HepG2 (cell line): Measurements from ENCODE around the gene SLC34A3.

Experiments used
- BHLHE40 ChIP-seq: IDR thresholded peaks from 2 replicates; pipeline ENCODE4 v1.6.1; 2011; ENCODE audit warnings: low read length, improper control_type of control experiment
- EZH2 ChIP-seq: conservative IDR thresholded peaks from 2 replicates; pipeline ENCODE4 v1.6.1; 2012; ENCODE audit warnings: mild to moderate bottlenecking, low read depth, low read length, moderate library complexity
- MAX ChIP-seq: IDR thresholded peaks from 2 replicates; pipeline ENCODE4 v1.6.1; 2012; ENCODE audit warnings: inconsistent platforms
- RARG ChIP-seq: sonication (generic); formaldehyde crosslinking; IDR thresholded peaks from 2 replicates; pipeline ENCODE4 v1.4.0; 2020; ENCODE audit warnings: low read depth, mild to moderate bottlenecking, missing genetic modification reagents
- USF2 ChIP-seq, 2 experiments: sonication (generic) in 1 of 2; formaldehyde crosslinking in 1 of 2; IDR thresholded peaks; 2 replicates each; pipeline versions ENCODE4 v1.5.1 to v1.6.1; 2011 to 2020; ENCODE audit warnings: borderline replicate concordance in 1 of 2, low read depth in 1 of 2, low read length in 1 of 2, mild to moderate bottlenecking in 1 of 2, missing genetic modification reagents in 1 of 2, moderate library complexity in 1 of 2
- ZNF296 ChIP-seq: sonication (generic); formaldehyde crosslinking; conservative IDR thresholded peaks from 2 replicates; pipeline ENCODE4 v1.5.0; 2020; ENCODE audit warnings: mild to moderate bottlenecking, missing genetic modification reagents

GRCh38 chr9:137276473-137277328, 46.0 kb downstream of the SLC34A3 start:
- peak; percentile 79 for TF ChIP-seq MAX
- TF ChIP-seq EZH2, result no peak
- 0 out of 2 replicates have a peak, but pooled peaks have one; percentile 16 for TF ChIP-seq BHLHE40
- TF ChIP-seq USF2 (IDR thresholded peaks at IDR 0.05; ENCODE audit: low read depth, low read length), result no peak
- no peak for TF ChIP-seq USF2 (CRISPR knock-in tag; IDR thresholded peaks at IDR 0.05; ENCODE audit: borderline replicate concordance)
- TF ChIP-seq ZNF296 (CRISPR knock-in tag), result no peak
- TF ChIP-seq RARG (CRISPR knock-in tag), result no peak
